ENCODE data around the gene HNRNPAB. TPM values are rescaled to one million over a fixed set of nuclear protein-coding genes. Genes with fewer than 3 reads are reported as not detected.

HNRNPAB gene
- total RNA-seq: 65.3 TPM

DNA sequence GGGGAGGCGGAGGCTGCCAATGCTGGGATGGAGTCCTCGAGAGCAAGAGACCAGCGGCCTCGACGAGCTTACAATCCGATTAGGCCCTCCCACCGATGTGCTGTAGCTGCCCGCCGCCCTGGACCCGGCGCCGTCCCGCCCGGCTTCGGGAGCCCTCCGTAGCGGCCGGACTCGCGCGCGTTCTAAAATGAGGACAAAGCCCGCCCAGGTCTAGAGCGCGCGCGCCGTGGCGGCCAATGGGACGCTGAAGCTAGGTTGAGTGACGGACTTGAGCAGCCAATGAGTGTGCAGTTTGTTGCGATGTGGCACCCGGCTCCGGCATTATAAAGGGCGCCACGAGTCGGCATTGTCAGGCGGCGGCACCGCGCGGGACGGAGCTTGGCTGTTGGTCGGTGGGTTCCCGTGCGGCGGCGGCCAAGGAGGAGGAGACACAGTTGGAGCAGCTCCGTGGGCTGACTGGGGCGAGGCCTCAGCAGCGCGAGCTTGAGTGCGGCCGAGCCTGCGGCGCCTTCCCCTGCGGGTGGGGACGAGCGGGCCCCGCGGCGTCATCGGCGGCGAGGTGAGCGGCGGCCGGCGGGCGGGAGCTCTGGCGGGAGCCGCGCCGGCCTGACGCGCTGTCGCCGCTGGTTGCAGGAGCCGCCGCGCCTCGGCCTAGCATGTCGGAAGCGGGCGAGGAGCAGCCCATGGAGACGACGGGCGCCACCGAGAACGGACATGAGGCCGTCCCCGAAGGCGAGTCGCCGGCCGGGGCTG, at the start of gene HNRNPAB:
Gene HNRNPAB, plus strand, starts transcription at position 352 of the 753 bp plus-strand sequence. Its CDS starts 305 bp downstream, at position 657.

DNA sequence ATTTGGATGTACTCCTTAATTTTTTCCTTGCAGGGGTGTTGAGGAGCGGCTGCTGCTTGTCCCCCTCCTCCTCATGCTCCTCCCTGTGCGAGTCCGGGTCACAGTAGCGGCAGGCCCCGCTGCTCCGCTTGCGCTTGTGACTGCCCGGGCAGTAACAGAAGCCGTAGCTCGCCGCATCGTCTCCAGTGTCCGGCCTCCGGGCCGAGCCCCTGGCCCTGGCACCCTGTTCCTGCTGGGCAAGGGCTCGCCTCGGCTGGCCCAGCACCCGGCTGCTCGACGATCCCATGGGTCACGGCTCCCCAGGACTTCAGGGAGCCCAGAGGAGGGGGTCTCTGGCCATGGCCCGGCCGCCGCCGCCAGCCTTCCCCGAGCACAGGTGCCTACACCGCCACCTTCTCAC, 17.3 kb upstream of the HNRNPAB start, which contains the start of gene GMCL2:
Gene GMCL2, minus strand, starts transcription at position 358 of the 400 bp plus-strand sequence. Its CDS starts 72 bp downstream, at position 286.

DNA sequence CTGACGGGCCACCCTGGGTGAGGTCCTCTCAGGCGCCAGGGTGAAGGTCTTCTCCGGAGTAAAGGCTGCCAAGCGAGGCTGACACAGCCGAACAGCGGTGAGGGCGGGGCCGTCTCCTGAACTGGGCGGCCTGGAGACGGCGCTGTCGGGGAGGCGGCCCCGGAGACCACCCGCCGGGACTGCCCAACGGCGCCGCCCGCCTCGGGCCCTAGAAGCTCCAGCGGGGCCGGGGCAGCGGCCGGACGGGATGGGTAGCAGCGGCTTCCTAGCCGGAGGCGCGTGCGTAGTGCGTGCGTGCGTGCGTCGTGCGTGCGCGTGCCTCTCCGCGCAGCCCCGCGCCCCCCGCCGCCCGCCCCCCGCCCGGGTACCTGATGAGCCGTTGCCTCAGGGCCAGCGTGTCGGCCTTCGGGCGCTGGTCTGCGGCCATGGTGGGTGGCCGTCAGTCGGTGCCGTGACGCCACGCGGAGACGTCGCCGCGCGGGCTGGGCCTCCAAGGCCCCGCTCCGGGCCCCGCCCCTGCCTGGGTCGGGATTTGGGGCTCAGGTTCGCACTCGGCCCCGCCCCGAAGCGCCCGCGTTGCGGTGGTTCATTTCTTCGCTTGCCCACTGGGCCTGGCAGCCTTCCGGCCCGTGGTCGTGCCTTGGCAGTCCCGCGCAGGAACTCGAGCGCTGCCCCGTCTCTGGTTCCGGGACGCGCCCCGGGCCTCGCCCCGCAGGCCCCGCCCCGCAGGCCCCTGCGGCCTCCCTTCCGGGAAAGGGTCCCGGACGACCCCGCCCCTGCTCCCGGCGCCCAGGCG, 28.0 kb downstream of the HNRNPAB start, which contains the start of gene PHYKPL:
Gene PHYKPL, minus strand, starts transcription at position 679 of the 796 bp plus-strand sequence. Its CDS starts 252 bp downstream, at position 427.

Other genes starting within 250 kb of the HNRNPAB start
- gene PROP1, start 208.3 kb upstream of the HNRNPAB start, total RNA-seq: not detected
- gene N4BP3, start 91.0 kb upstream of the HNRNPAB start, total RNA-seq: 12.5 TPM
- gene RMND5B, start 73.5 kb upstream of the HNRNPAB start, total RNA-seq: 21.7 TPM
- 80.0 TPM for gene NHP2, start 50.6 kb upstream of the HNRNPAB start, total RNA-seq
- not detected for gene GMCL2, start 17.2 kb upstream of the HNRNPAB start, total RNA-seq
- 18.7 TPM for gene PHYKPL, start 28.3 kb downstream of the HNRNPAB start, total RNA-seq